Stimulated activated CD4-positive, alpha-beta T cell treated with anti-CD3 and anti-CD28 coated beads, Interleukin-2, amount 100 ng/mL, for 24 hours (primary cell): ENCODE measurements around the gene TIPARP.
"Not testable (repeated sequence)": the region's sequence is repeated elsewhere in the genome, so short reads cannot be mapped to it uniquely, and the experiment has no call there.

Source experiments
- DNase-seq, 2 donors: peaks; one replicate each; pipeline ENCODE4 v3.0.0-alpha.2; 2020

The TIPARP gene

DNA sequence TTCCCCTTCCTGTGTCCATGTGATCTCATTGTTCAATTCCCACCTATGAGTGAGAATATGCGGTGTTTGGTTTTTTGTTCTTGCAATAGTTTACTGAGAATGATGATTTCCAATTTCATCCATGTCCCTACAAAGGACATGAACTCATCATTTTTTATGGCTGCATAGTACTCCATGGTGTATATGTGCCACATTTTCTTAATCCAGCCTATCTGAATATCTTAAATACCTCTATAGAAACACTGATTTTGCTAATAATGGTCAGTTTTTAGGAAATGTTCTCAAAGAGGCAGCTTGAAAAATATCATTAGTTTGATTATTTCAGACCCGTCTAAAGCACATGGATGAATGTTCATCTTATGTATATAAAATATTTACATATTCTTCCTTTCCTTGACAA, 21.7 kb upstream of the TIPARP start:
- DNase-seq, result not testable (repeated sequence)

DNA sequence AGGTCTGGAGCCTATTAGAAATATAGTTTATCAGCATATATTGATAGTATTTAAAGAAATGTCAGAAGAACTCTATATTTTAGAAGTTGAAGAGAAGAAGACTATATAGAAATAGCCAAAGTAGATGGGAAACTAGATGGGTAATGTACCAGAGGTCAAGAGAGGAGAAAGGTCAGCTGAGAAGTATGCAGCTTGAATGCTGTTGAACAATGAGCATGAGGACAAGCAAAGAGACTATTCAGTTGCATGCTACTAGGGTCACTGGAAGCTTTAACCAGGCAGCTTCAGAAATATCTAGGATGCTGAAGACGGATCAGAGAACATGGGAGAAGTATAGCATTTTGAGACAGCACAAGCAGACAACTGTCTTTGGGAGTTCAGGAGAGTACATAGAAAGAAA, 19.6 kb upstream of the TIPARP start:
- DNase-seq, result no peak

DNA sequence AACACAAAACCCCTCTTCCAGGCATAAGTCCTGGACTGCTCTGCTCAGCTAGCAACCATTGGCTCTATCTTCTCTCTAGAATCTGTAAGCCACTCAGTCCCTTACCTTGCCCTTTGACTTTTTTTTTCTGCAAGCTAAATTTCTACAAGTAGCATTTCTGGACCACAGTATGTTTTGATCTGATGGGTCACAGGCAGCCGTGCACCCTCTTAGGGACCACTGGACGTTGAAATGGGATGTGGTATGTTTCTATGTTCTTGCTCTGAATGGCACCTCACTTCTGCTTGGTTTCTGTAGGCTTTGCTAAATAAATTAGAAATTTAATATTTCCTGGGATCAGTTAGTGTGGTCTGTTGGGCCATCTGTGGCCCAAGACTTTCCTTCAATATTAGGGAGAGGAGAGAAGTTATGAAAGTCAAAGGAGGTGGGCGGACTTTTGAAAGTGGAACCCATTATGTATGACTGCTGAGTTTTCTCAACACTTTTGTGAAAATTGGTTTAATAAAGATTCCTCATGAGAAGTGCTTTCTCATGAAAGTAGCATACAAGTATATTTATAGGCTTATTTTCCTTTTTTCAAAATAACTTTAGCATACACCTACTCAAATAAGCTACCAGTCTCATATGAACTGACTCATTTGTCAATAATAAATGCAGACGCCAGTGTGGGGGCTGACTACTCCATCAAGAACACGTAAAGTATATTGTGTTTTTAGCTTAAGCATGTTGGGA, 18.4 kb upstream of the TIPARP start:
- DNase-seq, result no peak

DNA sequence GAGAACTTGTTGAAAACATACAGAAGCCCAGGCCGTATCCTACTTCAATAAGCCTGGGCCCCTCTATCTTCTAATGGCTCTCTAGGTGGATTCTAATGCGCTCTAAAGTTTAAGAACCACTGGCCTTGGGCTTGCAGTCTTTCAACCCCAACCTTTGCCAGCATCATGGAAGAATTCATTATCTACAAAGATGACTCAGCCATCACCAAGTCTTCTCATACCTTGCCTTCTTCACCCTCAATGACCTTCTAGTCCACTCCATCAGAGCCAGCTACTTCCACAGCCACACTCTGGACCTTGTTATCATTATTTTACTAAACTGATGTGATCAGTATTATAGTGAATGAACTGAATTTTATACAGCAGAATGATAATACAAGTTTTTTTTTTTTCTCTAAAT, 16.9 kb upstream of the TIPARP start:
- no peak for DNase-seq

DNA sequence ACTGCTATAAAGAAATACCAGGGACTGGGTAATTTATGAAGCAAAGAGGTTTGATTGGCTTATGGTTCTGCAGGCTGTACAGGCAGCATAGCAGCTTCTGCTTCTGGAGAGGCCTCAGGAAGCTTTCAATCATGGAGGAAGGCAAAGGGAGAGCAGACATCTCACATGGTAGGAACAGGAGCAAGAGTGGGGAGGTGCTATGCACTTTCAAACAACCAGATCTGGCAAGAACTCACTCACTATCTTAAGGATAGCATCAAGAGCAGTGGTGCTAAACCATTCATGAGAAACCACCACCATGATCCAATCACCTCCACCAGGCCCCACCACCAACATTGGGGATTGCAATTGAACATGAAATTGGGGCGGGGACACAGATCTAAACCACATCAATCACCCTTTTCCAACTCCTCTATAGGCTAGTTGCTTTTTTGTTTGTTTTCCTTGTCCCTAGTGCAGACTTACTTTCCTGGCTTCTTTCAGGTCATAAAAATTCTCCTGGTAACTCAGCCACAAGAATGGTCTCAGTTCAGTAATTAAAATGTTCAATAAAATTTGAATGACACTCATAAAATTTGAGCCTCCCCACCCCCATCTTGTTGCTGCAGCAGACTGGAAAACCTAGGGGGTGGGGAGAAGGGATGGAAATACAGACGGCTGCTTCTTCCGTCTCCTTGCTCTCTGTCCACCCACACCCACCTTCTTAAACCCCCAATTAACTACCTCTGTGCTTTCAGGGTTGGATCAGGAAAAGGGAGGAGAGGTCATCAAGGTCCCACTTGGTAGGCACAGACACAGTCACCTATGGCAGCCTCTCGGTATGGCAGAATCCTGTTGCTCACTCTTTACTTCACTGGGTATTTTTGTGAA, 16.3 kb upstream of the TIPARP start:
- no peak for DNase-seq

DNA sequence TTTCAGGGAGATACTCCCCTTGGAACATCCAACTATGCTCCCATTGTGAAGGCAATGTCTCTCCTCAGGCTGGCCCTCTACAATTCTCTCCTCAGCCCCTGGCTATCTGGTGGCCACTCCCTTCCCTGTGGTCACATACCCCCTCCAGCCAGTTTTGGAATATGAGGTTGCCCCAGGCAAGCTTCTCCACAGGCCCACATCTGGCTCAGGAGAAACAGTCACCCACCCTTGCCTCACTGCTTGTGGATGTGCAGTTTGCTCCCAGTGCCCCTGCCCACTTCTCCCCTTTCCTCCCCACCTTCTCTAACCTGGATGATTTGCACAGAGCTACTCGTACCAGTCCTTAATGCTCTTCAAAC, 15.7 kb upstream of the TIPARP start:
- no peak for DNase-seq

DNA sequence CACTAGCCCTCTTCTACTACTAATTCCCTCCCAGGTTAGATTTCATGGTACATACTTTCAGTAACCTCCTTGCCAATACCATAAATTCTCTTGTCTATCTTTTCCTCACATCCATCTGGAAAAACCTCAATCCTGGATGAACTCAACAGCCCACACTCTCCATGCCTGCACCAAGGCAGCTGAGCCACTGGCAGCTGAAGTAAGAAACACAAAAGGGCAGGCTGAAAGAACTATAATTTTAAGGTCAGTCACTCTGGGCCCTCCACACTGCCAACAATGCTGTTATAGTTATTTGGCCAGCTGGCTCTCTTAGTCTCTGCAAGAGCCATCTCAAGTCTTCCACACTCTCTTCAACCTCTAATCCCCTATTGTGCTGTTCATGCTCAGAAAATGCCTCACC, 15.1 kb upstream of the TIPARP start:
- no peak for DNase-seq

DNA sequence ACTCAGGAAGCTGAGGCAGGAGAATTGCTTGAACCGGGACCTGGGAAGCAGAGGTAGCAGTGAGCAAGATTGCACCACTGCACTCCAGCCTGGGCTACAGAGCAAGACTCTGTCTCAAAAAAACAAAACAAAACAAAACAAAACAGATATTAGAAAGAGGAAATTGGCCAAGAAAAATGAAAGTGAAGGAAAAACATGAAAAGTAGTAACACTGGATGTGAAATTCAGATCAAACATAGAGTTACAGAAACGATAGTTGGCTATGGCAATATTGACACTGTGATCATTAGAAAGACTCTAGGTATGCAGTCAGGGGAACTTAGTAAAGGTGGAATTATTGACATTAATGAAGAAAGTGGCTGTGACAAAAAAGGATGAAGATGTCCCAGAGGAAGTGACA, 13.2 kb upstream of the TIPARP start:
- DNase-seq, result no peak

DNA sequence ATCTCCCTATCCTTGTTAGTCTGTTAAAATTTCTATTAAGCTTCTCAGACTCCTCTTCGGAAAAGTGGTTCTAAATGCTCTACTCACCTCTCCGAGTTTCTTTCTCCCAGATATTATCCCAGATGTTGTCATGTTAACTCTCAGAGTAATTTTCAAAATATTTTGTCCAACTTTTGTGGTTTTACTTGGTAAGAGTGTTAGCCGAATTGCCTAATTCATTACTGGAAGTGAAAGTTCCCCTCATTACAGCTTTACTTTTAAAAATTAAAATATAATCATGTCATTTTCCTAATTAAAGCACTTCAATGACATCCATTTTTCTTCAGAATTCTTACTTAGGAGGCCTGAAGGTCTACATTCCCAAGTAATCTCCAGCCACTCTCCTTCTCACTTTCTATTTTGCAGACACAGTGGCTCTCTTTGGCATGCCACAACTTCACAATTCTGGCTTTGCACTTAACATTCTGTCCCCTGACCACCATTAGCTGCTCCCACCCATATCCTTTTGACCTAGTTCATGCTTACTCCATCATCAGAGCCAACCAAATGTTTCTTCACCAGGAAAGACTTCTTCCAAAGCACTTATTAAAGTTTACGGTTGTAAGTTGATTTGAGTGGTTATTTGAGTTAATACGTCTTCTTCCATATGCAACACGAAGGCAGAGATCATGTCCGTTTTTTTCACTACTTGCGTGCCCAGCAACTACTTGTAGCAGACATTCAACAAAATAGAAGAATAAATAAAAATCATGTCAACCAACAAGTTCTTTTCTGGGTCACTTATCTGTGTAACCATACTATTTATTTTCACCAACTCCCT, 10.2 kb upstream of the TIPARP start:
- DNase-seq, result no peak

DNA sequence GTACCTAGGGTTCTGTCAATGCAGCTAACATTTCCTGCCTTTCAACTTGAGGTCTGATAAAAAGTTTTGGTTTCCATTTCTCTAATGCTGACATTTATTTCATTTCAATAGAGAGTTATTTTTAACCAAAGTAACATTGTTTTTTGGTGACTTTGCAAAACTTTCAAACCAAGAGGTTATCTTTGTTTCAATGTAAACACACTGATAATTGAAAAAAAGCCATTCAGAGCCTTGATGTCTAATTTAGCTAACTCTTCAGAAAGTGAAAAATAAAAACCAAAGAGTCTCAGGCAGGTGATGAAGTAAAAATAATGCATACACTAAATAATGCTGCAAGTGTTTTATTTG, 9.6 kb upstream of the TIPARP start:
- no peak for DNase-seq

DNA sequence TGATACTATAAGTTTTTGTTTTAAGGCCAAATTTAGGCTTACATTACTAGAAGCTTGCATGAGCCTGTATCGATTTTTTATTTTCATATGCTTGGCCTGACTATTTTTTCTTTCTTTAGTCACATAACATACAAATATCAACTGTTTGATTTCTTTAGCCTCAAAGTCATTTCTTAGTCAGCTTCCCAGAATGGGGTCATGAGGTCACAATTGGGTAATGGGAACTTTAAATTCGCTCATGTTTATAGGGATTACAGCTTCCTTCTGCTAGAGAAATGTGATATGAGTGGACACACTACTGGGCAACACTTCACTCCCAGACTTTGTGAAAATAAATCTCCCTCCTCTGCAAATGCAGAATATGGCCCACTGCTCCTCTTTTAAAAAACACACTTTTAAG, 9.1 kb upstream of the TIPARP start:
- no peak for DNase-seq

DNA sequence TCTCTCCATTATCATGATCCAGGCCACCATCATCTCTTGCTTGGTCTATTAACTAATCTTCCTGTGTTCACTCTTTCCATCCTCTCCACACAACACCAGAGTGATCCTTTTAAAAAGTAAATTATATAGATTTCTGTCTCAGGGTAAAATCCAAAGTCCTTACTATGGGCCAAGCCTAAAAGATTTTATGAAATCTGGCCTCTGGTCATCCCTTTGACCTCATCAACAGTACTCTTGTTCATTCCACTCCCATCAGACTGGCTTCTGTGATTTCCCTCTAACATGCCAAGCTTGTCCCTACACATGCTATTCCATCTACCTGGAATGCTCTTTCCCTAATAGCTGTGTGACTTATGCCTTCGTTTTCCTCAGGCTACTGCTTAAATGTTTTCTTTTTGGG, 8.3 kb upstream of the TIPARP start:
- no peak for DNase-seq

DNA sequence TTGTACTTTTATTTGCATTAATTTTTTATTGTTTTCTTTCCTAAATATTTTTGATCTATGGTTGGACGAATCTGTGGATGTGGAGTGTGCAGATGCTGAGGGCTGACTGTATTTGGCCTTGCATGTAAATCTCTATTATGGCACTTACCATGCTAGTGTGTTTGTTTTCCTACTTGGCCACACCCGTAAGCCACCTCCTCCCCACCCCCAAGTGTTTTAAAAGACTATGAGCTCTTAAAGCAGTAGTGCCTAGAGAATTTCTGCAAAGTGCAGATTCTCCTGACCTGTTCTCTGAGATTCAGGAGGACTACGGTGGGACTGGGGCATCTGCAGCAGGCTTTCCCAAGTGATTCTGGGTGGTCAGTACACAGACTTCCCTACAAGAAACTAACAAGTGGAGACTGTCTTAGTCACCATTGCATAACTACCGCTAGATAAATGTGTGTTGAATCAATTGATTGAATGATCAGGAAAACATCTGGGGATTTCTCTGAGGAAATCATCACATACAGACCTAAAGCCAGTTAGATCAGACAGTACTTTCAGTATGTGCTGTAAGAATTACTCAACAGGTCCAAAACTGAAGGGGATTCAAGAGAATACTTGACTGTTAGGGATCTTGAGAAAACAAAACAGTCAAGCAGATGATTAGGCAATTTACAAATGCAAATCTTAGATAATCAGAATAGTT, 6.2 kb upstream of the TIPARP start:
- DNase-seq, result no peak

DNA sequence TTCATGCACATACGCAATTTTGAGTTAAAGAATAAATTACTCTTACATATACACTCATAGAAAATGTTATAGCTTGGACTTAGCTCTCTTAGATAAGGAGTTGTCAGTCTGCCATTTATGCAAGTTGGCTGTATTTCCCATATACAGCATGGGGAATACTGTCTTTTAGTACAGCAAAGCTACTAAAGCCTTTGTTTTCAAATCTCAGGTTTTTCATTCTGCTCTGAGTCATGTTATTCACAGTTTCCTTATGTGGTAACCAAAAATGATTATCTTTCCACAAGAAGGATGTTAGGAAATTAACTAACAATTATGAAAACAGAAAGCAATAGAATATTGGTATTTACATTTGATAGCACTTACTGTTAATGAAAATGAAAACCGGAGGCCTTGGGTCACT, 4.3 kb upstream of the TIPARP start:
- no peak for DNase-seq

DNA sequence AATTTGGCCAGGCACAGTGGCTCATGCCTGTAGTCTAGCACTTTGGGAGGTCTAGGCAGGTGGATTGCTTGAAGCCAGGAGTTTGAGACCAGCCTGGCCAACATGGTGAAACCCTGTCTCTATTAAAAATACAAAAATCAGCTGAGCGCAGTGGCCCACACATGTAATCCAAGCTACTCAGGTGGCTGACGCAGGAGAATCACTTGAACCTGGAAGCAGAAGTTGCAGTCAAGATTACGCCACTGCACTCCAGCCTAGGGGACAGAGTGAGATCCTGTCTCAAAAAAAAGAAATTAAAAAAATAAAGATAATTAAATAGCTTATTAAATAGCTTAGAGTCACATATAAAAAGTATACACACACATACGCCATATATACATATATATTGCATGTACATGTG, 3.7 kb upstream of the TIPARP start:
- DNase-seq, result no peak

DNA sequence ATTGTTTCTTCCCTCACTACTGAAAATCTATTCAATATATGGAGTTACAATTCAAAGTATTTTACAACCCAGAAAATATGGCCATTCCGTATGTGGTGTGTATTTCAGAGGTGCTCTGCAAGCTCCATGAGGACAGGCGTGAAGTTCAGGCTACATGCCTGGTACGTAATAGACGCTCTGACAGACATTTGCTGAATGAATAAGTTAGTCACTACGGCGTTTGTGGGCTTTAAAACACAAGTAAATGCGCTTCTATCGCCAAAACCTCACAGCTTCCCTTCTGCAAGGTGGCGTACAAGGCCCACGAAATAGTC, 701 bp upstream of the TIPARP start:
- DNase-seq, result no peak

DNA sequence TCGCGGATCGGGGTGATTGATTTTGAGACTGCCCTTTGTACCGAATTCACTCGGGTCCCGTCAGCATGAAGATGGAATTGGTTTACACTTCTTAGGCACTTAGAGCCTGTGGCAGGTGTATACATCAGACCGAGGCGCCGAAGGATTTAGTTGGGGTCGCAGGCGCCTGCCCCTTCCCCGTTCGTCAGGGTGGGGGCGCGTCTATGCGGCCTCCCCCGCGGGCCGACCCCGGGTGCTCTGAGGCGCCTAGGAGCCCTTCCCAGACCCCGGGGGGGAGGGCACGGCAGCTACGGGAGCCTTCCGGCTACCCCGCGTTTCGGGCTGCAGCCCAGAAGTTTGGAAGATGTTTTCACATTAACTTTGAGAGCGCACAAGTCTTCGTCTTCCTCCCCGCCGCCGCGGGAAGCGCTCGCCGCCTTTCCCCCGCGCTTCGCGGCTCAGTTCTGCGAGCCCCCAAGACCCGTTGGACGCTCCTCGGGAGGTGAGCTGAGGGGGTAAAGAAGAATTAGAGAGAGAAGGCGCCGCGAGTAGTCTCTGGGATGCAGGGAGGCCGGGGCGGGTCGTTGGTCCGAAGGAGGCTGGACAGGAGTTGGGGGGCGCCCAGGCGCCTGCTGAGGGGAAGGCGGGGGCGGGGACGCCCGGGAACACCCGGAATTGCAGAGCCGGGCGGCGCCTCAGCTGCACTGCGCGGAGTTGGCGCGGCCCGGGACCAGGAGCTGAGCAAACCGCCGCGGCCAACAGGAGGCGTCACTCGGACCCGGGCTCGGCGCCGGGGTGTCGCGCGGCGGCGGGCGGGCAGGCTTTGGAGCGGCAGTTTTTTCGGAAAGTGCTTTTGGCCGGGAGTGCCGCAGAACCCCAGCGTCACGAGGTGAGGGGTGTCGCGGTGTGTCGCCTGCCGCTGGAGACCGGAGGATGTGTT, 780 bp downstream of the TIPARP start:
- peak; percentile 45 to 63 for DNase-seq

DNA sequence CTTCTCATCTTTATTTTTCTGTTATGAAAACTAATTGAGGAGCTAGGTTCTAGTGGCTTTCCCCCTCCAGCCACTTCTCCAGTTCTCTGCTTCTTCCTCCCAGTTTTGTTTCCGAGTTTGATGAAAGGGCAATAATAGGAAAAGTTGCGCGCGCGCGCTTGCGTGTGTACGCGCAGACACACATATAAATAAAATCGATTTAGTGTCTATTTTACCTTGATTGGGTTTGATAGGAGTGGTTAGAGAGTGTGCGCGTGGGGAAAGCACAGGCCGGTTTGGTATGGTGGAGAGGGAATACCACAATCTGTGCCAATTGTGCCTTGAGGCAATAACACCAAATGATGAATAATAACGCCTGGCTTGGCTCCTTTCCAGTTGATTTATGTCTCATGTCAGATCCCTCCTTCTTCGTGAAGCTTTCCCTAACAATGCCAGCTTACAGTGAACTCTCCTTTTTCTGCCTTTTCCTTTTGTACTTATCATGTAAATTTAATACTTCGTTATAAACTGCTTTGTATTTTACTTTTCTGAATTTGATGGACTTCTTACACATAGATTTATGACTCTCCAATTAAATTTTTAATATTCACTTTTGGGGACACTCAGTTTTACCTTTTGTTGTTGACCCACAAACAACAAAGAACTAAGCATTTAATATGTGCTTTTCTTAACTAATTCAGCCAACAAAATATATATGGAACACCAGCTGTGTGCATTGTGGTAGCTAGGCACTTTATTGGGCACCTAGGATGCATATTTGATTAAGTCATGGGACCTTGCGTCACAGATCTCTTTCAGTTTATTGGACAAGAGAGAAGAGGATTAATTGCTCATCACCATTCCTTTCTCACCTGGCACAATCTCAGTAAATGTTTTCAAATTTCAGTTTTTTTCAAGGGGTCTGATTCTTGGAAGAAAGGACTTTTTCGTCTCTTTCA, 1.7 kb downstream of the TIPARP start:
- peak; percentile 10 to 48 for DNase-seq

DNA sequence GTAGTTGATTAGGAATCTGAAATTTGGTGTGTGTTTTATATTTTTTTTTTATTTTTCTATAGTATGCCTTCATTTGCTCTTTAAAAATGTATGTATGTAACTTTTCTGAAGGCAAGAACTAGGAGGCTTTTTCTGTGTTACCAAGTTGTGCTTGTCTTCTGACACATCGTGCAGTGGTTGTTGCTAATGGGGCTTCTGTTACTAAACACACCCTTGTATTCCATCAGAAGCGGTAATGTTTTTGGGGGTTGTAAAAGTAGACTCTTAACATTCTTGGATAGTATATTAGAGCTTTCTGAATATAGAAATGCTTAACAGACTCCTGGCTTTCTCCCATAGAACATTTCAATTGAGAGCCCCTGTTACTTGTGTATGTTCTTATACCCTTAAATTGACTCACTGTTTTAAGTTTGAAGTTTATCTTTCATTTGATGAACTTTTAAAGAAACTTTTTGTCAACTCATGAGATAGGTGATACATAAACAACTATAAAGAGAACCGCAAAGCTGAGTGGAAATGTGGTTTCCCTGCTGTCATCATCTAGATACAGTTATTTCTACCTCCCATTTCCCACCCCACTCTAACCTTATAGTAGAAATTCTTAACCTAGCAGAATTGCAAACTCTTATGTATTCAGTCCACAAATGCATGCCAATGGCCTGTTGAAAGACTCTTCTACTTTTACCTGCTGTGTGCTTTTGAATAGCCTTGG, 2.5 kb downstream of the TIPARP start:
- no peak for DNase-seq

DNA sequence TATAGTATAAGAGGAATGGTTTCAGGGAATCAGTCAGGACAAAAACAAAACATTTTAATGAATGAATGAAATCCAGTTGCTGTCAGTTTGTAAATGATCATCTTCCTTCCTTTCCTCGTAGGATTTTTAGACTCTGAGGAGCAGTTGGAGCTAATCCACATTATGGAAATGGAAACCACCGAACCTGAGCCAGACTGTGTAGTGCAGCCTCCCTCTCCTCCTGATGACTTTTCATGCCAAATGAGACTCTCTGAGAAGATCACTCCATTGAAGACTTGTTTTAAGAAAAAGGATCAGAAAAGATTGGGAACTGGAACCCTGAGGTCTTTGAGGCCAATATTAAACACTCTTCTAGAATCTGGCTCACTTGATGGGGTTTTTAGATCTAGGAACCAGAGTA, 3.1 kb downstream of the TIPARP start:
- no peak for DNase-seq
